GM19351 (cell line): ENCODE measurements around the gene CXorf49.
"Not testable (repeated sequence)": the region's sequence is repeated elsewhere in the genome, so short reads cannot be mapped to it uniquely, and the experiment has no call there.

ENCODE experiments used
- ATAC-seq: cut with Tn5 transposase; IDR thresholded peaks from one replicate; pipeline ENCODE4 v1.9.1; 2021; ENCODE audit warnings: mild to moderate bottlenecking, moderate library complexity; ENCODE audit not compliant: unreplicated experiment

CXorf49 gene

DNA sequence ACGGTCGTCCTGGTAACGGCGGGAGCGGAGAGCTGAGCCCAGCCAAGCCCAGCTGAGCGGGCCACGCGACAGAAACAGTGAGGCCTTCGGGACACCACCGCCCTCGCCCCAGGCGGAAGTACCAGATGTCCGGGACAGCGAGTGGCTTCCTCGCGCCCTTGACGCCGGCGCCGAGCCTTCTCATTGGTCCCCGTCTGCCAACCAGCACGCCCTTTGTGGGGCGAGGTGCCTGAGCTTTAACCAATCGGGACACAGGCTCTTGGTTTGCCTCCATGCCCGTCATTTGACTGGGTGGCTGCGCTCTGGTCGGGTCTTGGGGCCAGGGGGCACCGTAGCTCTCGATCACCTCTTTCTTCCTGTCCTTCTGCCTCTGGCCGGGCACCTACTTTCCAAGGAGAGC, at the start of gene CXorf49:
CXorf49 (minus strand) TSS at position 101 of the 400 bp plus-strand sequence. CDS start 134 bp downstream, outside the sequence.
- not testable (repeated sequence) for ATAC-seq

DNA sequence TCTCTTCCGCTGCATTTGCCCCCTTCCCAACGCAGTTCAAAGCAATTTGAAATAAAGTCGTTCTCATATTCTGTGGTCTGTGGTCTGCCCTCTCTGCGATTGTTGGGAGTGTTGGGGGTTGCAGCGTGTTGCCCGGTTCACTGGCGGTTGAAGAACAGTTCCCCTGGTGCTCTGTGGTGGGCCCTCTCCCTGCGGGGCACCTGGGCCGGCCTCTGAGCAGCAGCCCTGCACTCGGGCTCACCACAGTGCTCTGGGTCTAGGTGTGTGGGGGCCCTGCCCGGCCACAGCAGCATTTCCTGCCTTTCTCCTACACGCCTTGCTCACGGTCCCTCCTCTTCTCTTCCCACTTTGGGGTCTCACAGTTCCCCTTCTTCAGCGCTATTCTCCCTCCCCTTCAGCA, 49.0 kb upstream of the CXorf49 start:
- not testable (repeated sequence) for ATAC-seq

- not testable (repeated sequence) for ATAC-seq
Measured at GRCh38 chrX:71765613-71766012, 47.5 kb upstream of the CXorf49 start.

GRCh38 chrX:71764832-71765231, 46.7 kb upstream of the CXorf49 start:
- not testable (repeated sequence) for ATAC-seq

DNA sequence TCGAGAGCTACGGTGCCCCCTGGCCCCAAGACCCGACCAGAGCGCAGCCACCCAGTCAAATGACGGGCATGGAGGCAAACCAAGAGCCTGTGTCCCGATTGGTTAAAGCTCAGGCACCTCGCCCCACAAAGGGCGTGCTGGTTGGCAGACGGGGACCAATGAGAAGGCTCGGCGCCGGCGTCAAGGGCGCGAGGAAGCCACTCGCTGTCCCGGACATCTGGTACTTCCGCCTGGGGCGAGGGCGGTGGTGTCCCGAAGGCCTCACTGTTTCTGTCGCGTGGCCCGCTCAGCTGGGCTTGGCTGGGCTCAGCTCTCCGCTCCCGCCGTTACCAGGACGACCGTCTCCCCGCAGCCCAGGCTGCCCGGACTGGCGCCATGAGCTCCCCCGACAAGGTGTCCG, 45.0 kb upstream of the CXorf49 start, which contains the start of gene CXorf49B:
CXorf49B (plus strand) TSS at position 301 of the 400 bp plus-strand sequence; CDS start at position 376, 75 bp downstream.
- not testable (repeated sequence) for ATAC-seq

DNA sequence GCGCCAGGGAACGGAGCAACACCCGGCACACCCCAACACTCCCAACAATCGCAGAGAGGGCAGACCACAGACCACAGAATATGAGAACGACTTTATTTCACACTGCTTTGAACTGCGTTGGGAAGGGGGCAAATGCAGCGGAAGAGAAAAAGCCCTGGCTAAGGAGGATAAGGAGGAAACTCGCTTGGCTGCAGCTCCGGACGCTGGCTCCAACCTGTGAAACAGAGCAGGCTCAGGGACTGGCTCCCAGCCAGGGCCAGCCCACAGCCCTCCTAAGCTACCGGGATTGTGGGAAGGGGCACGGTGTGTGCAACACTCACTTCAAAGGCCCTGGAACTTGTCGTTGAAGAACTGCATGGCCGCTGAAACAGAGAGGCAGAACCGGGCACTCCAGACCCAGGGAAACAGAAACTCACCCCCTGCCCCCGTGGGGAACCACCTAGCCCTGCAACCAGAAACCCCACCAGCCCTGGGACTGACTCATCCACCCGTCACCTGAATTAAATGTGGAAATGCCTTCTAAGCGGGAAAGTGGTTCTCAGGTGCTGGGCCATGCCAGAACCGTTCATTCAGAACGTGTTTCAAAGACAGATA, 42.7 kb upstream of the CXorf49 start:
- ATAC-seq = not testable (repeated sequence)

GRCh38 chrX:71720289-71720886, 2.3 kb upstream of the CXorf49 start:
- not testable (repeated sequence) for ATAC-seq

DNA sequence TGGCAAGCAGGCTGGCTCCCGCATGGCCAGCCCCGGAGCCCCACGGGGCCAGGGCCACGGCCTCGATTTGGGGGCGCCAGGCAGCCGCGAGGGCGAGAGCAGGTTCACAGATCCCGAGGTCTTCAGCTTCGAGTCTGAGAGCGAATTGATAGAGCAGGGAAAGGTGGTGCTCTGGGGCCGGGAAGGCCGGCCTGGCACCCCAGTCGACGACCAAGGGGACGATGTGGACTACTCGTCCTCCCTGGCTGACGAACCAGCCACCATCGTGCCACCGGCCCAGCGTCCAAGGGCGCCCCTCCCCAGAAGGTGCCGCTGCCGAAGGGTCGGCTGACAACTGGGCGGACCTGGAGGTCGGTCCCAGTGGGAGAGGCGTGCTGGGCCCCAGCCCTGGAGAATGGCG, 1.1 kb upstream of the CXorf49 start:
- ATAC-seq = not testable (repeated sequence)

- ATAC-seq = not testable (repeated sequence)
Measured at GRCh38 chrX:71716323-71716722, 1.8 kb downstream of the CXorf49 start.

DNA sequence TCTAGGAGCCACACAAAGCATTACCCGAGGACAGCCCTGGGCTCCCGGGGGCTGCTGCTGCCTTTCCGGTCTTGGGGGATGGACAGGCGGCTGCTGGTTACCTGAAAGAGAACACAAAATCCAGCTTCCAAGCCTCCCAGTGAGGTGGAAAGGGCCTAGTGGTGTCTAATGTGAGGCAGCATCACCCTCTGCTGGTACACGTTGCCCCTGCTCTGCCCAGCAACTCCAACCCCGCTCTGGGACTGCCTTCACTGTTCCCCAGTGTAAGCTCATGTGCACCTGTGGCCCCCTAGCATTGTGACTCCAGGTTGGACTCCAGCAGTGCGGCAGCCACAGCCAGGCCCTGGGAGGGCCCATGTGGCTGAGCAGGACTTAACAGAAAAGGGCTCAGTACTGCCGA, 2.5 kb downstream of the CXorf49 start:
- ATAC-seq = not testable (repeated sequence)

DNA sequence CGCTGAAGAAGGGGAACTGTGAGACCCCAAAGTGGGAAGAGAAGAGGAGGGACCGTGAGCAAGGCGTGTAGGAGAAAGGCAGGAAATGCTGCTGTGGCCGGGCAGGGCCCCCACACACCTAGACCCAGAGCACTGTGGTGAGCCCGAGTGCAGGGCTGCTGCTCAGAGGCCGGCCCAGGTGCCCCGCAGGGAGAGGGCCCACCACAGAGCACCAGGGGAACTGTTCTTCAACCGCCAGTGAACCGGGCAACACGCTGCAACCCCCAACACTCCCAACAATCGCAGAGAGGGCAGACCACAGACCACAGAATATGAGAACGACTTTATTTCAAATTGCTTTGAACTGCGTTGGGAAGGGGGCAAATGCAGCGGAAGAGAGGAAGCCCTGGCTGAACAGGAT, 4.0 kb downstream of the CXorf49 start:
- not testable (repeated sequence) for ATAC-seq

GRCh38 chrX:71702853-71703252, 15.2 kb downstream of the CXorf49 start:
- peak; percentile 69 for ATAC-seq

GRCh38 chrX:71699023-71699344, 19.1 kb downstream of the CXorf49 start:
- not testable (repeated sequence) for ATAC-seq

DNA sequence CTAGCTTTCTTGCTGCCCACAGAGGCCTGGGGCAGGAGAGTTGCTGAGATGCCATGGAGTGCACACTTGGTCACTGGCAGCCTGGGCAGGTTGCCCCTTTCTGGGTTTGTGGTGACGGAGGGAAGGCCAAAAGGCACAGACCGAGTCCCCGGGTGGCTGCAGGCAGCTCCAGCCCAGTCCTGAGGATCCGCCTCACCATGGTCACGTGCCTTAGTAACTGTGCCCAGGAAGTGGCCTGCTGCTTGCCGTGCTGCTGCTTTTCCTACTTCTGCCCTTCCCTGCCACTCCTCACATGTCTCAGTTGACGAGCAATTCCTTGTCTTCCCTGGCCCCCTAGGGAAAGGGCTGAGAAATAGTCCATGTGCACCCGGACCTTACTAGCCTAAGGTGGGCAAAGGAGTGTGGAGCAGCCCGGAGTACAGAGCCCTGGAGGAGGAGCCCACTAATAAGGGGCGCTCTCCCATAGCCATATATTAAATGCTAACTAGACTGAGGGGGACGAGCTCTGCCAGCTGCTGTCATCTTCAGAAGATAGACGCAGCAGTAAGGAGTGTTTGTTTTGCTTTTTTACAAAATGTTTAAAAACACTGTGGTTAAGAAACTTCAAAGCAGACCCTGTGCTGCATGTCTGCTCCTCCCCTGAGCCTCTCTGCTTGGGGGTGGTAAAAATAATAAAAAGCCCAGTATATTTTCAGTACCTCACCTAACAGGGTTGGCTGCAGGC, 19.6 kb downstream of the CXorf49 start:
- not testable (repeated sequence) for ATAC-seq

DNA sequence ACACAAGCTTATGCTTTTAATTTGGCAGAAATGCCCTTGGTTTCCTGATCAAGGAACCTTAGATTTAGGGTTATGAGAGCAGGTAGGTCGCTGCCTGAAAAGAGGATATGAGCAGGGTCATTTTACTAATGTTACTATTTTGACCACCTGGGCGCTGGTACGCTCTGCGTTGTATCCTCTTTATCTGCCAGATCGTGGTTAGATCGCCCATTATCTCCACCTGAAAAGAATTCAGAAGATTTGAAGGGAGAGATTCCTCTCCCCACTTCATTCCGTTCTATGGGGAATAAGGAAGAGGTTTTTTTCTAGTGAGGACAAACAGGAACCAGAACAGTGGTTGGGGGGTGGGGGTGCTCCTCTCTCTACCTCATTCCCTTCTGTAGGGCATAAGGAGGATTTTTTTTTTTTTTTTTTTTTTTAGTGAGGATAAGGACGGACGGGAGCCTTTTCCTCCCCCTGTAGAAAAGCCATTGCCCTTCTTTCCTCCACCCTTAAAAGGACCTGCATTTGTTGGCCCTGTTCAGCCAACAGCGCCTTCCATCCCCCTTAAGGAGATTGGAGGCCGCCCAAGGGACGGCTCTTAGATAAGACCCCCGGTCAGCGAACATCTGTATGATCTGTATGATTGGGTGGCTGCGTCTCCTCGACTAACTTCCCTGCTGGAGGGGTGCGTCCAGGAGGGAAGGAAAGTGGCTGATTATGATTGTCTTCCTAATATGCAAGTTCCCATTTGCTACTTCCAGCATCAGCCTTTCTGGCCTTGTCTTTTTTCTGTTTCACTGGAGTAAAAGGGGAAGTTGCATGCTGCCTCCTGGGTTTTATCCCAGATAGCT, 20.4 kb downstream of the CXorf49 start:
- peak; percentile 46 for ATAC-seq

GRCh38 chrX:71696641-71697465, 21.2 kb downstream of the CXorf49 start:
- peak; percentile 74 for ATAC-seq

GRCh38 chrX:71679575-71680207, 38.4 kb downstream of the CXorf49 start:
- no peak for ATAC-seq

GRCh38 chrX:71677195-71677594, 40.9 kb downstream of the CXorf49 start:
- ATAC-seq = not testable (repeated sequence)

DNA sequence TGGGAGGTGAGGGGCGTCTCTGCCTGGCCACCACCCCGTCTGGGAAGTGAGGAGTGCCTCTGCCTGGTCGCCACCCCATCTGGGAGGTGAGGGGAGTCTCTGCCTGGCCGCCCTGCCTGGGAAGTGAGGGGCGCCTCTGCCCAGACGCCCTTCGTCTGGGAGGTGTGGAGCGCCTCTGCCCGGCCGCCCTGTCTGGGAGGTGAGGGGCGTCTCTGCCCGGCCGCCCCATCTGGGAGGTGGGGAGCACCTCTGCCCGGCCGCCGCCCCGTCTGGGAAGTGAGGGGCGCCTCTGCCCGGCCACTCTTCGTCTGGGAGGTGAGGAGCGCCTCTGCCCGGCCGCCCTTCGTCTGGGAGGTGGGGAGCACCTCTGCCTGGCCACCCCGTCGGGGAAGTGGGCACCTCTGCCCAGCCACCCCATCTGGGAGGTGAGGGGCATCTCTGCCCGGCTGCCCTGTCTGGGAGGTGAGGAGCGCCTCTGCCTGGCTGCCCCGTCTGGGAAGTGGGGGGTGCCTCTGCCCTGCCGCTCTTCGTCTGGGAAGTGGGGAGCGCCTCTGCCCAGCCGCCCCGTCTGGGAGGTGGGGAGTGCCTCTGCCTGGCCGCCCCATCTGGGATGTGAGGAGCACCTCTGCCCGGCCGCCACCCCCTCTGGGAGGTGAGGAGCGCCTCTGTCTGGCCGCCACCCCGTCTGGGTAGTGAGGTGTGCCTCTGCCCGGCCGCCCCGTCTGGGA, 41.9 kb downstream of the CXorf49 start:
- ATAC-seq = not testable (repeated sequence)
